GM18907 (cell line): Measurements from ENCODE around the gene ENTPD1.
"Not testable (repeated sequence)": the region's sequence is repeated elsewhere in the genome, so short reads cannot be mapped to it uniquely, and the experiment has no call there.

Experiments
- ATAC-seq: cut with Tn5 transposase; IDR thresholded peaks from one replicate; pipeline ENCODE4 v1.9.1; 2021; ENCODE audit warnings: mild to moderate bottlenecking, moderate library complexity; ENCODE audit not compliant: unreplicated experiment

ENTPD1 gene

DNA sequence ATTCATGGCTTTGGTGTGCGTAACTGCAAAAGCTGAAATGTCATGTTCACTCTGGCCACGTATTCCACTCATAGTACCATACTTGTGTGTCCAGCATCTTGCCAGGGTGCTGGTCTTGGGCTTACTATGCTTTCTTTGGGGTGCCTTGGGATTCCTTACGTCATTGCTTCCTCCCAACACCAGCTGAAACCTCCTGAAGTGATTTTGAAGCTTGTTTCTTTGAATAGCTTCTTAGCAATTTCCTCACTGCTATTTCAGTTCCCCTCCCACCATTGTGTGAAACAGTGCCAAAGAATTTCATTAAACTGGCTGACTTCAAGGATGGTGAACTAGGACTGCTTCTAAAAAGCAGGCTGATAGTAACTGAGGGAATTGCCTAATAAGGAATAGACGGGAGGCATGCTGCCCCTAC is 36.9 kb downstream of the ENTPD1 start:
- no peak for ATAC-seq

GRCh38 chr10:95793401-95794045 is 37.6 kb downstream of the ENTPD1 start:
- peak; percentile 59 for ATAC-seq

DNA sequence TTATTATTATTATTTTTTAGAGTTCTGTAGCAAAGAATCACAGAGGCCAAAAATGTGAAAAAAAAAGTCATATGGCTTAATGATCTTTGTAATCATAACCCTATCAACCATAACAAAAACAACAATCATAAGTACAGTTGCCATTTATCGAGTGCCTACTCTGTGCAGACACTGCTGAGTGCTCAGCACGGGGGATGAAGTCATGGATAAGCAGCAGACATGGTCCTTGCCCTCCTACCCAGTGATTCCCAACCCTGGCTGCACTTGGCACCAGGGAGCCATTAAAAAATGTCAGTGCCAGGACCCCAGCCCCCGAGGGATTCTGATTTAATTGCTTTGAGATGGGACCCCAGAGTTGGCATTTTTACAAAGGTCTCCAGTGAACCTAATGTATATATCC is 38.2 kb downstream of the ENTPD1 start:
- ATAC-seq, result no peak

GRCh38 chr10:95795602-95796001 is 39.6 kb downstream of the ENTPD1 start:
- no peak for ATAC-seq

- no peak for ATAC-seq
Observed at GRCh38 chr10:95796504-95796903, 40.5 kb downstream of the ENTPD1 start.

DNA sequence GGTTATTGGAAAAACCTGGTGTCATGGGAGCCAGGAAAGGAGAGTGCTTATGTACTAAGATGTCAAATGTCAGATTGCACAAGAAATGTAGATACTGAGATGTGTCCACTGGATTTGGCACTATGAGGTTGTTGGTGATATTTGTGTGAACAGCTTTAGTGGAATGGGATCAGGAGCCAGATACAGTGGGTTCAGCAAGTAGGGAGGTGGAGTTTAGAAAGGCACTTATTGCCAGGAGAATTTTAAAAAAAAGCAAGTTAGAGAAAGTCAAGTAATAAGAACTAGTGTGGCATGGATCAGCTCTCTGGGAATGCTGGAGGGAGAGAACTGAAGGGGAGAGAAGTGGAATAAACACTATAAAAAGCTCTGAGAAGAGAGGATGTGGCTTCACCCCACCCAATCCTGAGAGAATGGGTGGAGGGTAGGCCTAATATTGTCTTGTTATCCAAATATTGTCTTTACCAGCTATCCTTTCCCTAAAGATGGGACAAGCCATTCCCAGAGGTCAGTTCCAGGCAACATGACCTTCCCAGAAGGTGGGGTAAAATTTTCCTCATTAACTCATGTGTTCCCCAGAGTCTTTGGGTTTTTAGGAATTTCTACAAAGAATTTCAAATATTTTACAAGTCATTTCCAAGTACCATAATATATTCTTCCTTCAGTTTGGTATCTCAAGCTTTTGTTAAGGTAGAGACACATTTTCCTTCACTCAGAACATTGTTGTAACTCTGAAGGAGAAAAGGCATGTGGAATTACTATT is 42.3 kb downstream of the ENTPD1 start:
- ATAC-seq, result no peak

DNA sequence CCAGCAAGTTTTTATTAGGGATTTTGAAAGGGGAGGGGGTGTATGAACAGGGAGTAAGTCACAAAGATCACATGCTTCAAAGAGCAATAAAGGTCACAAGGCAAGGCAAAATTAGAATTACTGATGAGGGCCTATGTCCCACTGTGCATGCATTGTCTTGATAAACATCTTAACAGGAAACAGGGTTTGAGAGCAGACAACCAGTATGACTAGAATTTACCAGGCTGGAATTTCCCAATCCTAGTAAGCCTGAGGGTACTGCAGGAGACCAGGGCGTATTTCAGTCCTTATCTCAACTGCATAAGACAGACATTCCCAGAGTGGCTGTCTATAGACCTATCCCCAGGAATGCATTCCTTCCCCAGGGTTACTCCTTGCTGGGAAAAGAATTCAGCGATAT is 44.3 kb downstream of the ENTPD1 start:
- not testable (repeated sequence) for ATAC-seq

GRCh38 chr10:95806687-95807380 is 50.9 kb downstream of the ENTPD1 start:
- not testable (repeated sequence) for ATAC-seq

DNA sequence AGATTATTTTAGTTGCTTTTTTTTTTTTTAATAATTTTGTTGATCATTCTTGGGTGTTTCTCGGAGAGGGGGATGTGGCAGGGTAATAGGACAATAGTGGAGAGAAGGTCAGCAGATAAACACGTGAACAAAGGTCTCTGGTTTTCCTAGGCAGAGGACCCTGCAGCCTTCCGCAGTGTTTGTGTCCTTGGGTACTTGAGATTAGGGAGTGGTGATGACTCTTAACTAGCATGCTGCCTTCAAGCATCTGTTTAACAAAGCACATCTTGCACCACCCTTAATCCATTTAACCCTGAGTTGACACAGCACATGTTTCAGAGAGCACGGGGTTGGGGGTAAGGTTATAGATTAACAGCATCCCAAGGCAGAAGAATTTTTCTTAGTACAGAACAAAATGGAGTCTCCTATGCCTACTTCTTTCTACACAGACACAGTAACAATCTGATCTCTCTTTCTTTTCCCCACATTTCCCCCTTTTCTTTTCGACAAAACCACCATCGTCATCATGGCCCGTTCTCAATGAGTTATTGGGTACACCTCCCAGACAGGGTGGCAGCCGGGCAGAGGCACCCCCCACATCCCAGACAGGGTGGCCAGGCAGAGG is 52.8 kb downstream of the ENTPD1 start:
- not testable (repeated sequence) for ATAC-seq

DNA sequence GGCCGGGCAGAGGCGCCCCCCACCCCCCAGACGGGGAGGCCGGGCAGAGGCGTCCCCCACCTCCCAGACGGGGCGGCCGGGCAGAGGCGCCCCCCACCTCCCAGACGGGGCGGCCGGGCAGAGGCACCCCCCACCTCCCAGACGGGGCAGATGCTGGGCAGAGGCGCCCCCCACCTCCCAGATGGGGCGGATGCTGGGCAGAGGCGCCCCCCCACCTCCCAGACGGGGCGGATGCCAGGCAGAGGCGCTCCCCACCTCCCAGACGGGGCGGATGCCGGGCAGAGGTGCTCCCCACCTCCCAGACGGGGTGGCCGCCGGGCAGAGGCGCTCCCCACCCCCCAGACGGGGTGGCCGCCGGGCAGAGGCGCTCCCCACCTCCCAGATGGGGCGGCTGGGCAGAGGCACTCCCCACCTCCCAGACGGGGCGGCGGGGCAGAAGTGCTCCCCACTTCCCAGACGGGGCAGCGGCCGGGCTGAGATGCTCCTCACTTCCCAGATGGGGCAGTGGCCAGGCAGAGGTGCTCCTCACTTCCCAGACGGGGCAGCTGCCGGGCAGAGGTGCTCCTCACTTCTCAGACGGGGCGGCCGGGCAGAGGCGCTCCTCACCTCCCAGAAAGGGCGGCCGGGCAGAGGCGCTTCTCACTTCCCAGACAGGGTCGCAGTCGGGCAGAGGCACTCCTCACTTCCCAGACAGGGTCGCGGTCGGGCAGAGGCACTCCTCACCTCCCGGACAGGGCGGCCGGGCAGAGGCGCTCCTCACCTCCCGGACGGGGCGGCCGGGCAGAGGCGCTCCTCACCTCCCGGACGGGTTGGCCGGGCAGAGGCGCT is 53.6 kb downstream of the ENTPD1 start:
- no peak for ATAC-seq

GRCh38 chr10:95810198-95810976 is 54.4 kb downstream of the ENTPD1 start:
- no peak for ATAC-seq

DNA sequence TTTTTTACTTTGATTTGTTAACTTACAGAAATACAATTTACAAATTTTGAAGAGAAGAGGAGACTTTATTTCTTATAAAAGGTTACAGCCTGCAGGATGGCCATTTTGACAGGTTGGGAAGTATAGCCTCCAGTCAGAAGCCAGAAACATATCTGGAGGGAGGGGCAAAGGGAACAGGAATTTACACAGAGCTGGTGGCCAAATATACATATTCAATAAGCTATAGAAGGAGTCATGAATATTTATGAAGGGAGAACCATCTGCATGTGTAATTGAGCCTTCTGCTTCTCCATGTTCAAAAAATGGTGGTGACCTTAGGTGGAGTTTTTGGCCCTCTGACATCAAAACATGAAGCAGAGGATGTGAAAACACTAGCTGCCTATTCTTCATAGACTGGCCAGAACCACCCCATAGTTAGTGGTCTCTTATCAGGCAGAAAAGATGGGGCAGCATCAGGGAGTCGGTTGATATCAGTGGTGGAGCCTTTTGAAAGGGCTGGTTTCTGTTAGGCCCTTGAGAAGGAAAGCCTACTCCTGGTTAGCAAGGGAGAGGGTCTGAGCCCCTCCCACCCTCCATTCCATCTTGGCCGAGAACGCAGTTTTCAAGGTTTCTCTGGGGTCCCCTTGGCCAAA is 57.2 kb downstream of the ENTPD1 start:
- no peak for ATAC-seq

GRCh38 chr10:95814011-95814727 is 58.2 kb downstream of the ENTPD1 start:
- no peak for ATAC-seq

GRCh38 chr10:95815133-95815532 is 59.2 kb downstream of the ENTPD1 start:
- no peak for ATAC-seq

GRCh38 chr10:95815701-95816240 is 59.8 kb downstream of the ENTPD1 start:
- no peak for ATAC-seq

DNA sequence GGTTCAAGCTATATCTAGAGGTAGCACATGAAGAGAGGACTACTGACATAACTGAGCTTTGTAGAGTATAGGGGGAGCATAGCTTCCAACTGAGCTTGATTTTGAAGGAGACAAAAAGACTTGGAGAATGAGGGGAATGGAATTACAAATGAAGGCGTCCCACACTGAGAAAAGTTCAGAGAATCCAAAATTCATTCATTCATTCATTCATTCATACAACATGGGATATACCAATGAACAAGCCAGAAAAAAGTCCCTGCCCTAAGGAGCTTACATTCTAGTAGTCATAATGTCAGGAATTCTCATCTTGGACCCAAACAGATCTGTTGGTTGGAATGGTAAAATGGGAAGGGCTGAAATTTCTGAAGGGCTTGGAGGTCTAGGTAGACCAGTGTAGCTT is 62.0 kb downstream of the ENTPD1 start:
- ATAC-seq, result no peak

DNA sequence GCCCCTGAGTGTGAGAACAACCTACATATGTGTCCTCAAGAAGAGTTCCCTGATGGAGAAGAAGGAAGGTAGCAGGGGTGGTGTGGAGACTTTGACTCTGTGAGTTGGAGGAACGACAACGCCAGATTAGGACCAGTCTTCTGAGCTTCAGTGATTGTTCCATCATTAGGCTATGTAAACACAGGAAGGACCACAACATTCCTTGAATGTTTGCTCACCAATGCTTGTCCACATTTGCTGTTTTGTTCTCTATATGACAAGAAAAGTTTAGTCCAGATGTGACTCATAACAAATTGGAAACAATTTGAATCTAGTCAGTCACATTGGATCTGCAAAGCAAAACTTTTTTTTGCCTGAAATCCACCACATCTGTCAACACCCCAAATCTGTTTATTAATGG is 62.7 kb downstream of the ENTPD1 start:
- ATAC-seq, result no peak

- no peak for ATAC-seq
Observed at GRCh38 chr10:95819620-95820329, 63.8 kb downstream of the ENTPD1 start.
